Dermis microvascular lymphatic vessel endothelial cell (primary cell): ENCODE results near the gene CTSK. TPM values are rescaled to one million over a fixed set of nuclear protein-coding genes. Genes with fewer than 3 reads are reported as not detected.
"Not testable (repeated sequence)": the region's sequence is repeated elsewhere in the genome, so short reads cannot be mapped to it uniquely, and the experiment has no call there.

Source experiments
- DNase-seq, 2 donors: peaks; one replicate each; pipeline versions ENCODE4 v3.0.0 to v3.0.0-alpha.2; 2010; ENCODE audit warnings: low read depth in 2 of 2
- total RNA-seq: library from RNA; depleted of rRNA; stranded (reverse); fragments of >200 nt; gene quantifications from 2 replicates; pipeline ENCODE4 v1.2.1, GENCODE V29; 2014

CTSK gene
- total RNA-seq, 1 donor from 2014 or later, result 0.51 TPM

DNA sequence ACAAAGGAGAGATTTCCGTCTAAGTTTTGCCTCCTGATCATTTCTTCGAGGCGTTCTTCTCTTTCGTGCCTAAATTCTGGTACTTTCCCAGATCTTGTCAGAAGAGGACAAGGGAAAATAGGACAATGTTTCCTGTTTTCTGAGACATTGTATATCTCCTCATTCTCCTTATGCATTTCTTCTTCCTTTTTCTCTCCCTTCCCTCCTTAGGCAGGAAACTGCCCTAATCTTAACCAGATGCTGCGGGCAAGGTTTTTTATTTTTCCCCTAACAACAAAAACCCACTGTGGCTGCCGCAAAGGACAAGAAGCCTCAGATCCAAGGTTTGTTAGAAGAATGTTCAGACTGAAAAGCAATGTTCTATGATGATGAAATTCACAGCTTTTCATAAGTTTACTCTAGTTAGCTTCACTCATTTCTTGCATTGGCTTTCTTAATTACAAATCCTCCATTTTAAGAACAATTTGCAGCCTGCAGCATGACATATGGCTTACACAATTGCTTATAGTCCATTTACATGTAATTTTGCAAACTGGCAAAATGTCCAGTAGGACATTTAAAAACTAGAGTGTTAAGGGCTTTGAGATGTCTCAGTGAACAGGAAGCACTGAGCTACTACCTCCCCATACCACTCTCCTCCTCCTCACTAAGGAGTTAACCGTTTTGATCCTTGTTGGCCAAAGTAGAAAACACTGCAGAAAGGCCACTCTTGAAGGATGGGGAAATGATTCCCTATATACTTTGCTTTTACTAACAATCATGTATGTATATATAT is 624 bp downstream of the CTSK start:
- peak in 1 of 2 donors; percentile 1 for DNase-seq

DNA sequence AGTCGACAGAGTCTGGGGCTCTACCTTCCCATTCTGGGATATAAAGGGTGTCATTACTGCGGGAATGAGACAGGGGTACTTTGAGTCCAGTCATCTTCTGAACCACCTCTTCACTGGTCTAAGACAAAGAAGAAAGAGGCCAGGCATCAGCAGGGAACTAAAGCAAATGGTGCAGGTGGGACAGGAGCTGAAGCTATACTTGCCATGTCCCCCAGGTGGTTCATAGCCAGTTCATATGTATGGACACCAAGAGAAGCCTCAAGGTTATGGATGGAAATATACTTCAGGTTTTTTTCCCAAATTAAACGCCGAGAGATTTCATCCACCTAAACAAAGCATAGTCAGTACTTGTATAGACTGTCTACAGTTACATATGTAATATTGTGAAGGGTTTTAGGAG is 2.2 kb downstream of the CTSK start:
- no peak for DNase-seq

GRCh38 chr1:150804671-150805070 is 3.4 kb downstream of the CTSK start:
- DNase-seq, result peak in 1 of 2 donors; percentile 66

DNA sequence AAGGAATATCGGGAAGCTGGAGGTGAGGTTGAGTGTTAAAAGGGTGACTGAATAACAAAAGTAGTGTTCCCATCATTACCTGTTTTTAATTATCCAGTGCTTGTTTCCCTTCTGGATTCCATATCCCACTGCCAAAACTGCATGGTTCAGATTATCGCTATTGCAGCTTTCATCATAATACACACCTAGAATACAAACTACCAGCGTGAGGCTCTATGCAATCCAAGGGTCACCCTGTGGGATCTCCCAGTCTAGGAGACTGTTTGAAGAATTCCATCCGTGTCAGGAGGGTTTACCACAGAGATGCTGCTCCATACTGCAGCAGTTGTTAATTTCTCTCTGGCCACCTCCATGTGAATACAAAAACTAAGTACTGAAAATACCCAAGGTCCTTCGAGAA is 9.0 kb downstream of the CTSK start:
- no peak for DNase-seq

DNA sequence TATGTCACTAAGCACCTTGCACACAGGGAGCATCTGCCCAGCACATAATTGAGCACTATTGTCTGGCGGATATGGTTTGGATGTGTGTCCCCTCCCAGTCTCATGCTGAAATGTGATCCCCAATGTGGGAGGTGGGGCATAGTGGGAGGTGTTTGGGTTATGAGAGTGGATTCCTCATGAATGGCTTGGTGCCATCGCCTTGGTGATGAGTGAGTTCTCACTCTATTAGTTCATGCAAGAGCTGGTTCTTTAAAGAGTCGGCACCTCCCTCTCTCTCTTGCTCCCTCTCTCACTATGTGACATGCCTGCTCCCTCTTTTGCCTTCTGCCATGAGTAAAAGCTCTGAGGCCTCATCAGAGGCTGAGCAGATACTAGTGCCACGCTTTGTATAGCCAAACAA is 9.5 kb downstream of the CTSK start:
- no peak for DNase-seq

DNA sequence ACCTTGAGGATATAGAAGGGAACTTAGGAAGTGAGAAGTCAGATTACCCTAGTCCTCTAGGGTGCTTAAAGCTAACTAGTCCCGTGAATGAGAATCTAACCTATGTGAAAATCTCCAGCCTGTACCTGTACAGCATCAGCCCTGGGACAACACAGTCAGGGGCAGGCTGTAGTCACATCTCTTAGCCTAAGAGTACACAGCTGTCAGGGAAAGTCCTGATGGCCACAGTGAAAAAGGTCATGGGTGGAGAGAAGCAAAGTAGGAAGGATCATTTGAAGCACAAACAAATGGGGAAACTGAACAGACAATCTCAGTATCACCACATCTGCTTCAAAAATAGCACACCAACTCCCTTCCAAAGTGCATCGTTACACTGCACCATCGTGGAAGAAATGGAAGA is 11.7 kb downstream of the CTSK start:
- DNase-seq, result no peak

GRCh38 chr1:150793778-150794177 is 14.3 kb downstream of the CTSK start:
- DNase-seq, result not testable (repeated sequence)

DNA sequence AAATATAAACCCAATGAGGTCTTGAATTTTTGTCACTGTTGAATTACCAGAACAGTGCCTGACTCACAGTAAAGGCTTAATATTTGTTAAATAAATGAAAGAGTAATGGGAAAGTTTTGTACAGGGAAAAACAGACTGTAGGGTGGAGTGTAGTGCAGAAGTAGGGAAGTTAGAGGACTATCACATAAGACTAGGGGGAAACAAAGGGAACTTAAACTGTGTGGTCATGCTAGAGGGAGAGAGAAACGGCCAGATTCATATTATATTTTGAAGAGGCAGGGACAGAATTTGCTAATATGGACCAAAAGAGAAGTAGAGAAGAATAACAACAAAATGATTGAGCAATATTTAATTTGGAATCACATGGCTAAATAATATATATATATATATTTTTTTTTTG is 14.8 kb downstream of the CTSK start:
- DNase-seq, result no peak

DNA sequence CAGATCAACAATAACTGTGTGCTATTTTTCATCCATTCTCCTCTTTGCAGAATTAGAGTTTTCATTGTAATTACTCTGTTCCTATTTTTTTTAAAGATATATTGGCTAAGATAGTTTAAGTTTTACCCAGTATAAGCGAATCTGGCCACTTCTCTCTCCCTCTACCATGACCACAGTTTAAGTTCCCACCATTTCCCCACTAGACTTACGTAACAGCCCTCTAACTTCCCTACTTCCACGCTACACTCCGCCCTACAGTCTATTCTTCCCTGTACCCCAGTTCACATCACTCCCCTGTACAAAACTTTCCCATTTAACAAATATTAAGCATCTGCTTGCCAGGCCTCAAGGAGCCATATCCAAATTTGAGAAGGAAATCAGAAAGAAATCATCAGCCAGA is 16.5 kb downstream of the CTSK start:
- no peak for DNase-seq

- no peak for DNase-seq
Measured at GRCh38 chr1:150789396-150789795, 18.7 kb downstream of the CTSK start.

GRCh38 chr1:150788946-150789345 is 19.1 kb downstream of the CTSK start:
- no peak for DNase-seq

DNA sequence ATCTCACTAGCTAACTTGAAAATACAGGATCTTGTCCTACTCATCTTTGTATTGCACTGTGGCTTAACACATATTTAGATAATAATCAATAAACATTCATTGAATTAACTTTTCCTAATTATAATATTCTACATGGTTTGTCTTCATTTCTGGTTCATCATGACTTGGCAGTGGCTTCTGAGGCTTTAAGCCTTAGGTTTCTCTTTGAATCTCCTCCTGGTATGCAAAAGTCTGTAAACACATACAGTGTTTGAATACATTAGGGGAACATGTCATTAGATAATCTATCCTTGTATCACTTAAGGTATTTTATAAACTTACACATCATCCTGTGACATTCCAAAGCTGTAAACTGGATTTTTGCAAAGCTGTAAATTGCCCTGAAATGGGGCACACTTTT is 20.6 kb downstream of the CTSK start:
- no peak for DNase-seq

DNA sequence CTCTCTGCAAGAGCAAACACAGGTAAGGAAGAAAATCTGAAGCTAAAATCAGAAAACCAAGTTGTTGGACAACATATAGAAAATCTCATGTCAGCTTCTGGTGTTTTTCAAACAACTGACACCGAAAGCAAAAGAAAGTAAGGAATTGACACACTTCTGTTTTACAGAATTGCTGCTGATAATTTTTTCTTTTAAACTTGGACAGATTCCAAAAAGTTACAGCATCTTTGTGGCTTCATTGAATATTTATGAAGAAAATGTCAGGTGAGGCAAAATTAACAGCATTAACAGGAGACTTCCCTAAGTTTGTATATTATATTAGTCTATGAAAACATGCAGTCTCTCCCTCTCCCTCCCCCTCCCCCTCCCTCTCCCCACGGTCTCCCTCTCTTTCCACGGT is 27.6 kb downstream of the CTSK start:
- no peak for DNase-seq

DNA sequence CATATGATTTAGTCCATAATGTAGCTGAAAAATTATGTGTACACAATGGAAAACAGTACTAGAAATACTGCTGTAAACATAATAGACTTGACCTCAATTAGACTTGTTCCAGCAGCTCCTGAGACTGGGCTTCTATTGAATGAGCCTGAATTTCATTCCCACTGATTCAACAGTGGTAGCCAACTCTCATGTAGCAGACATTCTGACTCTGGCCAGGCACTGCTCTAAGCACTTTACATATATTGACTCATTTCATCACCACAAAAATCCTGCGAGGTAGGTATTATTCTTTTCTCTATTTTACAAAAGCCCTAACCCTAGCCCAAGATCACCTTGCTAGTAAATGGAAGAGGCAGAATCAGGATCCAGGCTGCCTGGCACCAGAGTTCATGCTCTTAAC is 29.7 kb downstream of the CTSK start:
- DNase-seq, result no peak

GRCh38 chr1:150777544-150777943 is 30.5 kb downstream of the CTSK start:
- DNase-seq, result no peak

GRCh38 chr1:150775931-150776505 is 32.0 kb downstream of the CTSK start:
- not testable (repeated sequence) for DNase-seq

GRCh38 chr1:150775276-150775675 is 32.8 kb downstream of the CTSK start:
- no peak for DNase-seq

GRCh38 chr1:150772326-150772725 is 35.7 kb downstream of the CTSK start:
- DNase-seq, result no peak

DNA sequence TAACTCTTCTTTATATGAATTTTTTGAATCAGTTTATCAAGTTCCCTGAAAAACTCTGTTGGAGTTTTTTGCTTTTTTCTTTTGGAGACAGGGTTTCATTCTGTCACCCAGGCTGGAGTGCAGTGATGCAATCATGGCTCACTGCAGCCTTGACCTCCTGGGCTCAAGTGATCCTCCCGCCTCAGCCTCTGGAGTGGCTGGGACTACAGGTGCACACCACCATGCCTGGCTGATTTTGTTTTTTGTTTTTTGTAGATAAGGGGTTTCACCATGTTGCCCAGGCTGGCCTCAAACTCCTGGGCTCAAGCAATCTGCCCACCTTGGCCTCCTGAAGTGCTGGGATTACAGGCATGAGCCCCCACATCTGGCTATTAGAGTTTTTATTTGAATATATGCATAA is 40.4 kb downstream of the CTSK start:
- DNase-seq, result not testable (repeated sequence)

DNA sequence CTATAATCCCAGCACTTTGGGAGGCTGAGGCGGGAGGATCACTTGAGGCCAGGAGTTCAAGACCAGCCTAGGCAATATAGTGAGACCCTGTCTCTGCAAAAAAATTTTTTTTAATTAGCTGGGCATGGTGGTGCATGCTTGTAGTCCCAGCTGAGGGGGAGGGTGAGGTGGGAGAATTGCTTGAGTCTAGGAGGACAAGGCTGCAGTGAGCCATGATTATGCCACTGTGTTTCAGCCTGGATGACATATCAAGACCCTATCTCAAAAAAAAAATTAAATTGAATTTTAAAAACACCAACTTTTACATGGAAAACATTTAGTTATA is 42.1 kb downstream of the CTSK start:
- DNase-seq, result not testable (repeated sequence)

DNA sequence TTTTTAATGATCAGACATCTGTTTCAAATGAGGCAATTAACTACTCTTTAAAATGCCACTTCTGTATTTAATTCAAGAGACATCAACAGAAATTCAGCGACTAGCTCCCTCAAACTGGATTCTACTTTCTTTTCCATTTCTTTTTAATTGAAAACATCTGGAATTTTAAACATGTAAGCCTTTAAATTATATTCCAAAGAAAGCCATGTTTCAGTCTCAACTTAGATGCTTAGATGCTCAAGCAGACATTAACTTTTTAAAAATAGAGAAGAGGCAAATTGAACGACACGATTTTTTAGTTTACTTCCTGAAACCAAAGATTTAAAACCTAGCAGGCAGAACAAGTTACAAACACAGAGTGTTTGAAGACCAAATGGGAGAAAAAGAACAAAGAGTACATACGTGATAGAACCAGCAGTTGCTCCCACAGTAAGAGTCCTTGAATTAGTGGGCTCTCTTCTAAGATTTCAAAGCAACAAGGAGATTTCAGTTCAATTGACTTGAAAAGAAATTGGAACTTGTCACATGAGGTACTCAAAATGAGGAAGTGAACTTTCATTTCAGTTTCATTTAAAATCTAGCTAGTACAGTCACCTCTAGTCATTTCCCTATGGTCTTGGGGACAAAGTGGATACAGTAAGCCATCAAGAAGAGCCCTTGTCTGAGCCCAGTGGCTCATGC is 42.6 kb downstream of the CTSK start, which contains the start of gene CTSS:
Gene CTSS (minus strand): TSS at position 483 of the 681 bp plus-strand sequence. CDS start 1,015 bp downstream, outside the sequence.
- DNase-seq, result peak; percentile 26 to 33

GRCh38 chr1:150764617-150765101 is 43.4 kb downstream of the CTSK start:
- peak; percentile 77 to 90 for DNase-seq

GRCh38 chr1:150763018-150763417 is 45.0 kb downstream of the CTSK start:
- no peak for DNase-seq
